Suprapubic skin (tissue), 4 donors: ENCODE measurements around the gene IL1R1. TPM values are rescaled to one million over a fixed set of nuclear protein-coding genes. Genes with fewer than 3 reads are reported as not detected.

Source experiments
- DNase-seq, 2 donors: peaks; one replicate each; pipeline ENCODE4 v3.0.0-alpha.2; 2019; ENCODE audit warnings: low spot score in 2 of 2
- H3K27ac ChIP-seq: fragments of 200-600 bp; sonication (generic); one replicate; pipeline ENCODE4 v1.5.1; 2019
- H3K27me3 ChIP-seq: fragments of 200-600 bp; sonication (generic); one replicate; pipeline ENCODE4 v1.5.1; 2019
- H3K36me3 ChIP-seq: fragments of 200-600 bp; sonication (generic); one replicate; pipeline ENCODE4 v1.5.1; 2019
- H3K4me1 ChIP-seq: fragments of 200-600 bp; sonication (generic); one replicate; pipeline ENCODE4 v1.5.1; 2019
- H3K4me3 ChIP-seq: fragments of 200-600 bp; sonication (generic); one replicate; pipeline ENCODE4 v1.5.1; 2019; ENCODE audit warnings: mild to moderate bottlenecking
- H3K9me3 ChIP-seq: fragments of 200-600 bp; sonication (generic); one replicate; pipeline ENCODE4 v1.5.1; 2019
- CTCF ChIP-seq, 2 donors: fragments of 200-600 bp in 1 of 2; fragments of 450-650 bp in 1 of 2; sonication (generic) in 1 of 2; IDR thresholded peaks; one replicate each; pipeline ENCODE4 v1.5.1; 2016 to 2019; ENCODE audit warnings: antibody characterized with exemption in 2 of 2, mild to moderate bottlenecking in 1 of 2, moderate library complexity in 1 of 2
- EP300 ChIP-seq: sonication (generic); formaldehyde crosslinking; IDR thresholded peaks from one replicate; pipeline ENCODE4 v1.6.1; 2017; ENCODE audit warnings: antibody characterized with exemption
- POLR2A ChIP-seq, 2 donors: fragments of 450-650 bp; IDR thresholded peaks; one replicate each; pipeline ENCODE4 v1.6.1; 2017; ENCODE audit warnings: antibody characterized with exemption in 2 of 2, mild to moderate bottlenecking in 2 of 2, moderate library complexity in 2 of 2
- POLR2AphosphoS5 ChIP-seq, 3 donors: sonication (generic); formaldehyde crosslinking; IDR thresholded peaks; one replicate each; pipeline ENCODE4 v1.6.1; 2017; ENCODE audit warnings: antibody characterized with exemption in 3 of 3
- WGBS: methylation state at CpG from one replicate; pipeline ENCODE4 v1.1.5; 2018; 5-methylcytosine and 5-hydroxymethylcytosine counted together
- total RNA-seq, 4 donors: library from RNA; depleted of rRNA; stranded (reverse); fragments of >200 nt; gene quantifications; one replicate each; pipeline ENCODE4 v1.1.0, GENCODE V29; 2016

Gene IL1R1
- total RNA-seq, 4 donors from 2014 or later = 52.1 to 90.0 (median 58.8) TPM

DNA sequence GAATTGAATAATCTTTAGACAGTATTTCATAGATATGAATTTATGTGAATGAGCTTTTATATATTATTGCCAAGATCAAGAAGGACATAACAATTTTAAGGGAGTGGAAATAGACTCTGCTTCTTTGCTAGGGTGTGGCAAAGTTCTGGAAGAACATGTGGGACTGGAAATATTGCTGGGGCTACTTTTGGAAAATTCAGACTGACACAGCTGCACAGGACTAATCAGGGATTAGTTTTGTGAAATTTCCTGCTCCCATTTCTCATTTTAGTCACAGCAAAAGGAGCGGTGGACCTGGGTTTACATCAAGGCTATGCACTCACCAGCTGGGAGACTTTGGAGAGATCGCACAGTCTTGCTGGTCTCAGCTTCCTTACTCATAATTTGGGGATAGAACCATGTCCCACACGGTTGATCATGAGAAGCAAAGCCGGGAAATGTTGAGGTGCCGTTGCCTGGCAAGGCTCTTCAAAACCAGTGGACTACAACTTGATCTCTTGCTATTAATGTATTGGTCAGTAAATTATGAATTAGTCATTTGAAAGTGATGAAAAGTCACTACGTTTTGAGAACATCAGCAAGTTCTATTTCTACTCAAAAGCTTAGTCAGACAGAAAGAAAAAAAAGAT lies 86.7 kb downstream of the IL1R1 start:
- TF ChIP-seq EP300 = no peak
- TF ChIP-seq POLR2AphosphoS5 (IDR thresholded peaks at IDR 0.05) = no peak
- no peak for TF ChIP-seq POLR2A (IDR thresholded peaks at IDR 0.05)
- TF ChIP-seq CTCF (IDR thresholded peaks at IDR 0.05) = no peak
- no peaks in the 10 kb centered on the region for H3K9me3 ChIP-seq
- H3K4me1 ChIP-seq = peaks cover 44% of the 10 kb centered on the region
- no peaks in the 10 kb centered on the region for H3K27me3 ChIP-seq
- H3K27ac ChIP-seq = peak overlapping the region; percentile 88
- 60% methylated on average over 6 of the region's 6 CpGs for WGBS
- H3K36me3 ChIP-seq = no peaks in the 10 kb centered on the region
- DNase-seq = no peak
- no peak overlapping the region for H3K4me3 ChIP-seq

Other genes starting within 250 kb of the IL1R1 start
- gene IL1R2, start 150.8 kb upstream of the IL1R1 start, total RNA-seq = 100 to 1,000 TPM in 2 of 4 donors, 10 to 100 TPM in 2; 55.3 to 103 (median 80.7) TPM
- 10 to 100 TPM in 3 of 4 donors, 1 to 10 TPM in 1; 7.0 to 15.9 (median 12.0) TPM for gene IL1RL2, start 44.3 kb downstream of the IL1R1 start, total RNA-seq
- gene IL1RL1, start 168.8 kb downstream of the IL1R1 start, total RNA-seq = 1 to 10 TPM in 3 of 4 donors, under 1 TPM in 1; 0.98 to 6.6 (median 1.2) TPM
- 1 to 10 TPM in 3 of 4 donors, under 1 TPM in 1; 0.89 to 7.2 (median 2.2) TPM for gene IL18R1, start 213.1 kb downstream of the IL1R1 start, total RNA-seq